Esophagus muscularis mucosa (tissue), 3 donors: ENCODE measurements around the gene SH3BGR.

ENCODE experiments used
- CTCF ChIP-seq, 3 experiments: fragments of 200-600 bp in 2 of 3; fragments of 450-650 bp in 1 of 3; sonication (generic) in 2 of 3; IDR thresholded peaks; one replicate each; pipeline ENCODE4 v1.5.1; 2017 to 2019; ENCODE audit warnings: antibody characterized with exemption in 3 of 3, mild to moderate bottlenecking in 2 of 3, moderate library complexity in 1 of 3
- POLR2A ChIP-seq: fragments of 450-650 bp; IDR thresholded peaks from one replicate; pipeline ENCODE4 v1.6.1; 2017; ENCODE audit warnings: antibody characterized with exemption, moderate library complexity, mild to moderate bottlenecking, low read depth
- POLR2AphosphoS5 ChIP-seq, 2 donors: sonication (generic); formaldehyde crosslinking; IDR thresholded peaks; one replicate each; pipeline ENCODE4 v1.6.1; 2017; ENCODE audit warnings: antibody characterized with exemption in 2 of 2

- TF ChIP-seq CTCF (IDR thresholded peaks at IDR 0.05) (no peak), POLR2AphosphoS5 (IDR thresholded peaks at IDR 0.05) (no peak), POLR2A (no peak)
Observed at GRCh38 chr21:39511102-39511501, 59.3 kb downstream of the SH3BGR start.
